LNCaP clone FGC (cell line): ENCODE results near the gene ZNF467.

Source experiments
- DNase-seq: peaks from one replicate; pipeline ENCODE4 v3.0.0-alpha.2; 2011; ENCODE audit warnings: low read depth
- H3K4me3 ChIP-seq: 2 replicates; pipeline ENCODE4 v1.5.1; 2011; ENCODE audit warnings: mild to moderate bottlenecking, low read depth, low read length, control low read depth
- TF ChIP-seq, protein P1 (sequence below): IDR thresholded peaks from 2 replicates; pipeline ENCODE4 v1.5.1; 2012; ENCODE audit warnings: mild to moderate bottlenecking; ENCODE audit not compliant: control insufficient read depth, insufficient read depth; ENCODE audit errors: extremely low read depth

Gene ZNF467

DNA sequence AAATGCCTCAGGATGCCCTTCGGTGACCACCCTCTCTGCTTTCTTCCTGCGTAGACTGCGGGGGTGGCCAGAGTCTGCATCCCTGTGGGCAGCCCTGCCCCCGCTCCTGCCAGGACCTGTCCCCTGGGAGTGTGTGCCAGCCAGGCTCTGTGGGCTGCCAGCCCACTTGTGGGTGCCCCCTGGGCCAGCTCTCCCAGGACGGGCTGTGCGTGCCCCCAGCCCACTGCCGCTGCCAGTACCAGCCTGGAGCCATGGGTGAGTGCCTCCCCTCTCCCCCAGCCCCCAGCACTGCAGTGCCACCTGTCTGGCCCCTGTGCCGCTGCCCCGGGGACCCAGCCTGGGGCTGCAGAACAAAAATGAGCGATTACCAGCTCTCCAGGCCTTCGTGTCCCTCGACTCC is 41.7 kb upstream of the ZNF467 start:
- H3K4me3 ChIP-seq: no peak overlapping the region
- no peak for DNase-seq
- TF ChIP-seq, protein P1, sequence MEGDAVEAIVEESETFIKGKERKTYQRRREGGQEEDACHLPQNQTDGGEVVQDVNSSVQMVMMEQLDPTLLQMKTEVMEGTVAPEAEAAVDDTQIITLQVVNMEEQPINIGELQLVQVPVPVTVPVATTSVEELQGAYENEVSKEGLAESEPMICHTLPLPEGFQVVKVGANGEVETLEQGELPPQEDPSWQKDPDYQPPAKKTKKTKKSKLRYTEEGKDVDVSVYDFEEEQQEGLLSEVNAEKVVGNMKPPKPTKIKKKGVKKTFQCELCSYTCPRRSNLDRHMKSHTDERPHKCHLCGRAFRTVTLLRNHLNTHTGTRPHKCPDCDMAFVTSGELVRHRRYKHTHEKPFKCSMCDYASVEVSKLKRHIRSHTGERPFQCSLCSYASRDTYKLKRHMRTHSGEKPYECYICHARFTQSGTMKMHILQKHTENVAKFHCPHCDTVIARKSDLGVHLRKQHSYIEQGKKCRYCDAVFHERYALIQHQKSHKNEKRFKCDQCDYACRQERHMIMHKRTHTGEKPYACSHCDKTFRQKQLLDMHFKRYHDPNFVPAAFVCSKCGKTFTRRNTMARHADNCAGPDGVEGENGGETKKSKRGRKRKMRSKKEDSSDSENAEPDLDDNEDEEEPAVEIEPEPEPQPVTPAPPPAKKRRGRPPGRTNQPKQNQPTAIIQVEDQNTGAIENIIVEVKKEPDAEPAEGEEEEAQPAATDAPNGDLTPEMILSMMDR: no peak

DNA sequence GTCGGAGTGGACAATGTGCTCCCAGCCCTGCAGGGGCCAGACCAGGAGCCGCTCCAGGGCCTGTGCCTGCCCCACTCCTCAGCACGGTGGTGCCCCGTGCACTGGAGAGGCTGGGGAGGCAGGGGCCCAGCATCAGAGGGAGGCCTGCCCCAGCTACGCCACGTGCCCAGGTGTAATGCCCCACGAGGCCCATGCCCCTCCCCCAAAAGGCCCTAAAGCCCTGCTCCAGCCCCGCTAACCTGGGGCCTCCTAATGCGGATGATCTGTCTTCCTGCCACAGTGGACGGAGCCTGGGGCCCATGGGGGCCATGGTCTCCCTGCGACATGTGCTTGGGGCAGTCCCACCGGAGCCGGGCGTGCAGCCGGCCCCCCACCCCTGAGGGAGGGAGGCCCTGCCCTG is 41.1 kb upstream of the ZNF467 start:
- TF ChIP-seq, protein P1: no peak
- DNase-seq: no peak
- H3K4me3 ChIP-seq: no peak overlapping the region

DNA sequence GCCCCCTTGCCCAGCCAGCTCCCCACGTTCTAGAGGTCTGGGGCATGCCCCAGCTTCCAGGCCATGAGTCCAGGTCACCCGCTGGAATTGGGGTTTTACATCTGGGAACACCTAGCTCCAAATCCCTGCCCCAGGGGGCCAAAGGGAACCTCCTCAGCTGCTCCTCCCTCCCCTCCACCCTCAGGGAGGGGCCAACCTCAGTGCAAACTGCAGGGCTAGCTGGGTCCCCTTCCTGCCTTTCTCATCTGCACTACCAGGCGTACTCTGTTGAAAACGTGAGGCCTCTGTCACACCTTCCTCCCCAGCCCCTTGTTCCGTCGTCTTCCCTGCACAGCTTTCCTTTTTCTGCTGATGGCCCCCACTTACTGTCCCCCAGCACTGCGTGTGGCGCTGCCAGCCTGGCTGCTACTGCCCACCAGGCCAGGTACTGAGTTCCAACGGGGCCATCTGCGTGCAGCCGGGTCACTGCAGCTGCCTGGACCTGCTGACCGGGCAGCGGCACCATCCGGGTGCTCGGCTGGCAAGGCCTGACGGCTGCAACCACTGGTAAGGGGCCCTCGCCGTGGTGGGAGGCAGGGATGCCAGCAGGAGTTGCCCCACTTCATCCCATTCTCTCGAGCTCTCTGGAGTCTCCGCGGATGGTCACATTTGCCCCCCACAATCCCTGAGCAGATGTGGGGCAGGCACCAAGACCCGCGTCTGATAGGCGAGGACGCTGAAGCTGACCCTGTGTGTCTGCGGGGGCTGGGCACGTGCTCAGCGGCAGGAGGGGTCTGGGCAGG is 40.1 kb upstream of the ZNF467 start:
- no peak overlapping the region for H3K4me3 ChIP-seq
- TF ChIP-seq, protein P1: no peak
- DNase-seq: no peak

DNA sequence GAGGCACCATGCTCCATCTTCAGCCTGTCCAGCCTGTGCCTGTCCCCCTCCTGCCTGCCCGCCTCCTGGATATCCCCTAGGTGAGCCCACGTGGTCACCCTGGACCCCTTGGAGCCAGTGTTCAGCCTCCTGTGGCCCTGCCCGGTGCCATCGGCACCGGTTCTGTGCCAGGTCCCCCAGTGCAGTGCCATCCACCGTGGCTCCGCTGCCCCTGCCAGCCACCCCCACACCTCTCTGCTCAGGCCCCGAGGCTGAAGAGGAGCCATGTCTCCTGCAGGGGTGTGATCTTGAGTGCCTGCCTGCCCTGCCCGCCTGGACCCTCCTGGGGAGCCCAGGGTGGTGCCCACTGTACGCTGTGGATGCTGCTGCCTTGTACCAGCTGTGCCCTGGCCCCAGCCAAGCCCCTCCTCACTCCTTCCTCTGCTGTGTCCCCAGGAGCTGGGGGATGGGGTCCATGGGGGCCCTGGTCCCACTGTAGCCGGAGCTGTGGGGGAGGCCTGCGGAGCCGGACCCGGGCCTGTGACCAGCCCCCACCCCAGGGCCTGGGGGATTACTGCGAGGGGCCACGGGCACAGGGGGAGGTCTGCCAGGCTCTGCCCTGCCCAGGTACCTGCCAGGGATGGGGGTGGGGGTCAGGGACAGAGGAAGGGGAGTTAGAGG is 38.6 kb upstream of the ZNF467 start:
- no peak overlapping the region for H3K4me3 ChIP-seq
- no peak for DNase-seq
- TF ChIP-seq, protein P1: no peak

DNA sequence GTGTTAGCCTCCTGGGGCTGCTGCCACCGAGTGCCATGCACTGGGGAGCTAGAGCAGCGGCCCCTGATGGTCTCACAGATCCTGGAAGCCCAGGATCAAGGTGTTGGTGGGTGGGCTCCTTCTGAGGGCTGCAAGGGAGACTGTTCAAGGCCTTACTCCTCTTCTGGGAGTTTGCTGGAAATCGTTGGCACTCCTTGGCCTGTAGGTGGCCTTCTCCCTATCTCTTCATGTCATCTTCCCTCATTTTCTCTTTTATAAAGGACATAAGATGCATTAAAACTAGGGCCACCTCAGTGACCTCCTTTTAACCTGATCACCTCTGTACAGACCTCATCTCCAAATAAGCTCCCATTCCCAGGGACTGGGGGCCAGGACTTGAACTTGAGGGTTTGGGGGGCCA is 37.8 kb upstream of the ZNF467 start:
- H3K4me3 ChIP-seq: no peak overlapping the region
- TF ChIP-seq, protein P1: 0 out of 2 replicates have a peak, but pooled peaks have one; percentile 9
- DNase-seq: no peak

DNA sequence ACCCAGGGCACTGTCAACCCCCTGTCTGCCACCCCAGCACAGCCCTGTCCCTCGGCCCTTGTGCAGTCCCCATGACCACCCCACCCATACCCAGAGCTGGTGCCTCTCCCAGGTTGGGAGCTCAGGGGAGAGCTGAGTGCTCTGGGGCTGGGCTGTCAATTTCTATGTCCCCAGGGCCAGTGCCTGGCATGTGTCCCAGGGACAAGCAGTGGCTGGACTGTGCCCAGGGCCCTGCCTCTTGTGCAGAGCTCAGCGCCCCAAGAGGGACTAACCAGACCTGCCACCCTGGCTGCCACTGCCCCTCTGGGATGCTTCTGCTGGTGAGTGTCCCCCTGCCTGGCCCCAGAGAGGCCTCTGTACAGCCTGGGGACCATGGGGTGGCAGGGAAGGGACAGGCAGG is 35.8 kb upstream of the ZNF467 start:
- TF ChIP-seq, protein P1: no peak
- DNase-seq: peak; percentile 6
- no peak overlapping the region for H3K4me3 ChIP-seq
